IPS-NIHi7 (cell line): ENCODE data around the gene ALDH9A1.

Source experiments
- DNase-seq: peaks from one replicate; pipeline ENCODE4 v3.0.0; 2012; ENCODE audit warnings: mixed read lengths; ENCODE audit errors: extremely low spot score

Gene ALDH9A1

DNA sequence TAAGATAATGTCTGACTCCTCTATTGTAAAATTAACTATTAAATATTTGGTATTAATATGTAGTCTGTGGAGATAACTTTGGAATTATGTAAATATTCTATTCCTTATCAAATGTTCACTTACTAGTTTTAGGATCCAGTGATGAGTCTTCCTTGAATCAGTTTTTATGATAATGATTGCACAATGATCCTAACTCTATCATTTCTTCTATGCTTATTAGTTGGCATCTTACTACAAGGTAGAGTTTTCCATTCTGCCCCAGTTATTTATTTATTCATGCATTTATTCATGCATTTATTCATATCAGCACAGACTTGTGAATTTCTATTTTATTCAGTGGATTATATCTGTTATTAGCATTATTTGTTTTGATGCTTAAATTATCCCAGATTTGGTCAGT, 74.7 kb downstream of the ALDH9A1 start:
- no peak for DNase-seq

GRCh38 chr1:165619647-165620151, 78.7 kb downstream of the ALDH9A1 start:
- DNase-seq = no peak

GRCh38 chr1:165616987-165617546, 81.3 kb downstream of the ALDH9A1 start:
- no peak for DNase-seq

- DNase-seq = no peak
These were observed 82.2 kb downstream of the ALDH9A1 start for GRCh38 chr1:165616054-165616612.
